GM18519 (cell line): ENCODE data around the gene LRTM1.

Source experiments
- ATAC-seq: cut with Tn5 transposase; IDR thresholded peaks from one replicate; pipeline ENCODE4 v1.9.1; 2021; ENCODE audit warnings: mild to moderate bottlenecking, moderate library complexity; ENCODE audit not compliant: unreplicated experiment, low FRiP score

LRTM1 gene

GRCh38 chr3:54928046-54928770 lies at the start of gene LRTM1:
Gene LRTM1 (minus strand): TSS chr3:54928059. CDS start chr3:54927911, 148 bp downstream.
- ATAC-seq, result no peak

DNA sequence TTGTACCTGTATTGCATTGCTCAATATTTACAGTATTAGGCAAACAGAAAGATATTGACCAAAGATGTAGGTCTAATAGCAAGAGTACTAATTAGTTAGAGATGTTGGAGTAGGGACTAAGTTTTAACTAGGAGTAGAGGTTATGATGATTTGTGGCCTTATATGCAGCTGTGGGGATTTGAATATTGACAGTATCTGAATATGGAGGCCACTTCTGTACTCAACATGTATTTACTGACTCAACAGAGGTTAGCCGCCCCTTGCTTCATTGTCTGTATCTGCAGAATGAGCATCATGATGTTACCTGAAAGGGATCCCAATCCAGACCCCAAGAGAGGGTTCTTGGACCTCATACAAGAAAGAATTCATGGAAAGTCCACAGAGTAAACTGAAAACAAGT lies 49.6 kb upstream of the LRTM1 start:
- no peak for ATAC-seq

DNA sequence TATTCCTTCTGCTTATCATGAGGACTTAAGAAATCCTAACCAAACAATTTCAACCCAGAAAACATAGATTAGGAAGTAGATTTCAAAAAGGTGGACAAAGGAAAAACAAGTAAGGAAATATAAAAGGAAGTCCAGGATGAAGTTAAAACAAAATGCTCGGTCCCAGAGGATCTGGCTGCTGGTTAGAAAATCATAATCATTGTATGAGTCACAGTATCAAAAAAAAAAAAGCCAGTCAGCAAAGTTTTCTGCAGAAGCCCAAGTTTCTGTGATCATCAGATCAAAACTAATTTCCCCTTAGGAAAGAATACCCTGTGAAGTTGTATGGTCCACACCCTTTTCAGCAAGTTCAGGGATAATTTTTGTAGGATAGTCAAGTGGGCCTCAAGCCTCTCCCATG lies 43.0 kb upstream of the LRTM1 start:
- no peak for ATAC-seq

DNA sequence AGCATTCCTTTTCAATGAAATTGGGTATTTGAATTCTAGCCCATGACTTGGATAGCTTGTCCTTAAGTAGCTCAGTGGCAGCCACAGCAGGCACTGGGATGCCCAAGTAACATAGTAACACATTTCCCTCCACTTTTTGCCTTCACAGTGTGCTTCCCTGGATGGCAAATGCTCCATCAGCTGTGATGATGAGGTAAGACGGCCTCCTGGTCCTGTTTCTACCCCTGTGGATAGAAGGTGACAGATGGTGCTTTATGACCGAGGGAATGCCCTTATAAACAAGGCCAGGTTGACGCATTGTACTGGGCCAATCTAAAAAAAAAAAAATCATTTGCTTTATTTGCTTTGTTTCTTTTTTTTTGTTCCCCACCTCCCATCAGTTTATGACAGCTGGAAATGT lies 41.8 kb upstream of the LRTM1 start:
- no peak for ATAC-seq

DNA sequence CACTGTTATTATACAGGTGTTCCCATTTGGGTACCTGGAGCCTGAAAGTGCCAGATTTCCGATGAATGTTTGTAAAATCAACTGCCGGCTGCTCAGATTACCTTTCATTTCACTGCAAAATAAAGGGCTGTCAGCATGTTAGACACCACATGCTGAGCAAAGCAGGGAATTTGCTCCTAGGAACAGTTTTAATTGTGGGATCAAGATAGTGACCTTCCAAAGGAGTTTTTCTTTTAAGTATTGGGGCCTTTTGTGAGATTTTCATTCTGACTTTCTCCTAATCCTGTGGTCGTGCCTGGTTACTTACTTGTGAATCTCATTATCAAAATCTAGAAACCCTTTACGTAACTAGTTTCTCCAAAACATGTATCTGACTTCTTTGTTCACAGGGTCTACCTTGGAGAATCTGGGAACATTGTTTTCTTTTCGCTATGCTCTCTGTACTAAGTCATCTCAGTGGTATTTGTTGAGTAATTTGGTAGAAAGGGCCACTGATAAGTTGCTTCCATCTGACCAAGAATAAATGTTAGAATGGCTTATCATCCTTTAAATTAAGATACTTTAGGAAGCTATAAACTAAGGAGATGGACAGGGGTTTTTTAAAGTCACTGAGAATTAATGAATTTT lies 40.8 kb upstream of the LRTM1 start:
- no peak for ATAC-seq

- no peak for ATAC-seq
Measured at GRCh38 chr3:54967731-54968161, 39.9 kb upstream of the LRTM1 start.

DNA sequence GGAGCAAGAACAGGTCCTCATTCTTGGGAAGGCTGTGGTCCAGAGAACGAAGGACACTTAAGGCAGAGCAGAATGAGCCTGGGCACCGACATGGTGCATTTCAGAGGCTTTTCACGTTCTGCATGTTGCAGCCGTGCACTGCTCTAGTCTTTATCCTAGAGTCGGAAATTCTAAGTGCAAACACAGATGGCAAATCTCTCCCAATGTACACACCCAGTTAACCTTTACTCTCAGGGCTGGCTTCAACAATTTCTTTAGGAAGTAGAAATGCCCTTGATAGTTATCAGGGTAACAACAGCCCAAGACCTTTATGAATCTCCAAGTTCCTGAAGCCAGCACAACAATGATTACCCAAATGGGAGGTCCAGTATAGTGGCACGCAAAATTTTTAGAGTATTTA lies 39.1 kb upstream of the LRTM1 start:
- ATAC-seq, result no peak

DNA sequence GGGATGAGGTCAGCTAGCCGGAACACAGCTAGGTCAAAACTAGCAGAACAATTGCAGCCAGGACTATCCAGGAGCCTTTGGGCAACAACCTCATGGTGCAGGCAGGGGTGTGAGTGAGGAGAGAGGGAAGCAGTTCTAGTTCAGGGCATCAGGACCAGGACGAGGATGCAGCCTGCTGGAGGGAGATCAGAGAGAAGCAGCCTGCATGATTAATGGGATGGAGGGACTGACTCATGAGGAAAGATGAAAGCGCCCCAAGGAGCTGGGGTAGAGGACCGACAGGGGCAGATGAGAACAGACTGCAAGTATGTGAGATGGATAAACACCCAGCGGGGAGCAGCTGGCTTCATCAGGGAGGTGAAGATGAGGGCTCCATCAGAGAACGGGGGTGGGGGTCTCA lies 37.9 kb upstream of the LRTM1 start:
- ATAC-seq, result no peak

- ATAC-seq, result no peak
Measured at GRCh38 chr3:54964081-54964480, 36.2 kb upstream of the LRTM1 start.

DNA sequence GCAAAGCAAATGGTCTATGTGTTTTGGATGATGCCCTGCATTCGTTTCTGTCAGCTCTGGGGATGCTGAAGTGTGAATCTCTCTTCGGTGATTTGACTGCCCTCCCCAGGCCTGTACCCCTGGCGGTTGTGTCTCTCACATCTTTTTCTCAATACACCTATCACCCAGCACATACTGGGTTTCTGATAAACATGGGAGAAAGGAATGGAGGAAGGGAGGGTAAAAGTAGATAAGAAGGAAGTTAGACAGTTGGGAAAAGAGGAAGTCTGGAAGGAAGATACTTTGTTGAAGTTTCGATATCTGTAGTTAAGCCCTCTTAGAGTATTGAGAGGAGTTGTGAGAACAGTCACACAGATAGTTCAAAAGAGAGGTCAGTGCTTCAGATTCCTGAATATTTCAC lies 35.8 kb upstream of the LRTM1 start:
- no peak for ATAC-seq

- no peak for ATAC-seq
Measured at GRCh38 chr3:54962200-54962599, 34.3 kb upstream of the LRTM1 start.

GRCh38 chr3:54960701-54961100 lies 32.8 kb upstream of the LRTM1 start:
- no peak for ATAC-seq

GRCh38 chr3:54960082-54960481 lies 32.2 kb upstream of the LRTM1 start:
- no peak for ATAC-seq

DNA sequence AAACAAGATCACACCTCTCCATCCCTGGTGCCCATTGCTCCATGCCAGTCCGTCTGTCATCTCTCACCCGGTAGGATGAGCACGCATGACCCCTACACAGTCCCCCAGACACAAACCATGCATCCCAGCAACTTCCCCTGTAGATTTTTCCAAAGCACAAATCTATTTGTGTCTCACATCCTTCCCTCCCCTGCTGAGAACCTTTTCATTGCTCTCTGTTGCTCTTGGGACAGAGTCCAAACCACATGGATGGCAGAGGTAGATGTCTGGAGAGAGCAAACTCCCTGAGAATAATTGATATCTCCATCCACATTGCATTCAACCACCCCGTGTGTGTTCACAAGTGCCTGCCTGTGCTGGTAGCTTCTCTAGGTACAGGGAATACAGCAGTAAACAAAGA lies 29.9 kb upstream of the LRTM1 start:
- no peak for ATAC-seq

DNA sequence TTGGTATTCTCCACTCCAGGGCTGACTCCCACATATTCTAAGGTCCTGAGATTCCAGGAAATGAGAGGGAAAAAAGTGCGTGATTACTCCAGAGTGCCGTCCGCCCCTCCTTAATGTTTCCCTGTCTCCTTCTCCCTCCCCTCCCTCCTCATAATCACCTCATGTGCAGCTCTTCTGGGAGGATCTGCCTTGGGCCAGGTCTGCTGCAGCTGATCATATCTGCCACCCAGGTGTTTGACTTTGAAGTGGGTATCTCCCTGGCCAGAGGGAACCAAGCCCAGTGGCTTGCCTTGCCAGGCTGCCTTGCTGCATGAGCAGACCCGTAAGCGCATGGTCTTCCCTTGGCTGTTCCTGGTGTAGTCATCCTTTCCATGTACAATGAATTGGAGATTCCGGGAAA lies 28.1 kb upstream of the LRTM1 start:
- no peak for ATAC-seq

GRCh38 chr3:54955496-54955895 lies 27.6 kb upstream of the LRTM1 start:
- ATAC-seq, result no peak

GRCh38 chr3:54954521-54954920 lies 26.7 kb upstream of the LRTM1 start:
- ATAC-seq, result no peak

GRCh38 chr3:54954022-54954421 lies 26.2 kb upstream of the LRTM1 start:
- ATAC-seq, result no peak

- ATAC-seq, result no peak
Measured at GRCh38 chr3:54951405-54951804, 23.5 kb upstream of the LRTM1 start.

DNA sequence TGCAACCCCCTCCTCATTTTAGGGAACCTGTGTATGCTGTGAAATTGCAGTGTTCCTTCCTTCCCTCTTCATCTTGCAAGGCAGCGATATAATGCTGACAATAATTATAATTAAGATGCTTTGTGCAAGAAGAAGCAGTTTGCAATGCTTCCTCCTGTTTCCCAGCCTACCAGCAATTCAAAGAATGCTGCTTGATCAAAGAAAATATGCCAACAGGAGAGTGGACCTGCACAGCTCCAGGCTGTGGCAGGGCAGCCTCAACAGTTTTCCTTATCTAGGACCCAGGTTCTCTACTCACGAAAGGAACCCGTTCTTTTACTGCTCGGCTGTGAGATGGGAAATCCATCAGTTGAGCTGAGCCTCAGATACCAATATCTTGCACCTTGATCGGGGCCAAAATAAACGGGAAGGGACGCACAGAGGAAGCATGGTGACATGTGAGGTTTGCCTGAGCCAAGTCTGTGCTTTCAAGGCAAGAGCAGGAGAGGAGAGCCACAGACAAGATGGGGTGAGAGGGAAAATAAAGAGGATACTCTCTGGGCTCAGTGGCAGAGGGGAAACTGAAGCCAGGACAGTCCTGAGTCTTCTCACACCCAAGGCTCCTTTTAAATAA lies 22.6 kb upstream of the LRTM1 start:
- no peak for ATAC-seq

- no peak for ATAC-seq
Measured at GRCh38 chr3:54949491-54950044, 21.7 kb upstream of the LRTM1 start.
